Activated CD4-positive, alpha-beta T cell treated with anti-CD3 and anti-CD28 coated beads, Interleukin-2, amount 10 ng/mL, durations not matched to agents 24 days and 14 days (primary cell): ENCODE results near the gene ARL3. TPM values are rescaled to one million over a fixed set of nuclear protein-coding genes. Genes with fewer than 3 reads are reported as not detected.

ENCODE experiments used
- DNase-seq: peaks from one replicate; pipeline ENCODE4 v3.0.0; 2022
- H3K27ac Mint-ChIP-seq: one replicate; pipeline ENCODE4 v1.8.0; 2022; ENCODE audit warnings: mild to moderate bottlenecking, mixed read lengths
- H3K27me3 Mint-ChIP-seq: one replicate; pipeline ENCODE4 v1.8.0; 2022; ENCODE audit warnings: mixed read lengths
- H3K36me3 Mint-ChIP-seq: one replicate; pipeline ENCODE4 v1.8.0; 2022; ENCODE audit warnings: low read depth, mild to moderate bottlenecking, mixed read lengths
- H3K4me1 Mint-ChIP-seq: one replicate; pipeline ENCODE4 v1.8.0; 2021; ENCODE audit warnings: mixed read lengths
- H3K4me3 Mint-ChIP-seq: one replicate; pipeline ENCODE4 v1.8.0; 2022; ENCODE audit warnings: mild to moderate bottlenecking, moderate library complexity, mixed read lengths
- H3K9me3 Mint-ChIP-seq: one replicate; pipeline ENCODE4 v1.8.0; 2021; ENCODE audit warnings: mixed read lengths
- intact Hi-C: fragments of 100-400 bp; cut with micrococcal nuclease; formaldehyde crosslinking; loops from one replicate; pipeline ENCODE4 v1.15.1; 2023
- total RNA-seq: library from RNA; stranded (reverse); gene quantifications from 2 replicates; pipeline ENCODE4 v1.2.3, GENCODE V29; 2022

ARL3 gene
- total RNA-seq, 1 donor from 2014 or later: 6.4 TPM

- no peak for DNase-seq
- Mint-ChIP-seq H3K27ac (no peak overlapping the region), H3K4me3 (no peak overlapping the region), H3K27me3 (no peaks in the 10 kb centered on the region), H3K4me1 (no peaks in the 10 kb centered on the region), H3K36me3 (no peaks in the 10 kb centered on the region), H3K9me3 (no peaks in the 10 kb centered on the region)
- intact Hi-C loops: no loop called here
These were observed 90.1 kb downstream of the ARL3 start for GRCh38 chr10:102624094-102624493.

Other genes starting within 250 kb of the ARL3 start
- gene ACTR1A, start 211.7 kb downstream of the ARL3 start, total RNA-seq: 60.9 and 64.8 TPM in 2 replicates
- gene SUFU, start 210.4 kb downstream of the ARL3 start, total RNA-seq: 8.4 and 9.9 TPM in 2 replicates
- 85.5 and 85.7 TPM in 2 replicates for gene TRIM8, start 69.9 kb downstream of the ARL3 start, total RNA-seq
- 38.7 TPM in 2 replicates for gene SFXN2, start 239 bp upstream of the ARL3 start, total RNA-seq
- 15.6 and 15.8 TPM in 2 replicates for gene WBP1L, start 29.6 kb upstream of the ARL3 start, total RNA-seq
- not detected in 2 replicates for gene CYP17A1, start 123.0 kb upstream of the ARL3 start, total RNA-seq
- gene BORCS7, start 139.9 kb upstream of the ARL3 start, total RNA-seq: 8.1 and 9.8 TPM in 2 replicates
- gene AS3MT, start 155.1 kb upstream of the ARL3 start, total RNA-seq: 0.57 and 0.79 TPM in 2 replicates
- gene CNNM2, start 203.9 kb upstream of the ARL3 start, total RNA-seq: 5.6 and 6.7 TPM in 2 replicates